Kidney (tissue), 14 donors: Measurements from ENCODE around the gene TOR1AIP2. TPM values are rescaled to one million over a fixed set of nuclear protein-coding genes. Genes with fewer than 3 reads are reported as not detected.

ENCODE experiments used
- DNase-seq, 5 donors: peaks; one replicate each; pipeline ENCODE4 v3.0.0-alpha.2; 2013 to 2020
- FAIRE-seq: peaks from 2 replicates; lab custom pipeline; 2012; peaks lifted over from hg19 to GRCh38; lab: Jason Lieb, UNC
- H3K27ac ChIP-seq, 2 donors: one replicate each; pipeline ENCODE4 v1.7.0; 2013; ENCODE audit warnings: low read depth in 2 of 2, low read length in 2 of 2, inconsistent platforms in 1 of 2
- H3K27me3 ChIP-seq: one replicate; pipeline ENCODE4 v1.7.1; 2013; ENCODE audit warnings: low read length, inconsistent platforms; ENCODE audit not compliant: control insufficient read depth, insufficient read depth
- H3K36me3 ChIP-seq, 3 donors: one replicate each; pipeline versions ENCODE4 v1.7.0 to v1.7.1; 2013; ENCODE audit warnings: low read length in 3 of 3, control low read depth in 1 of 3, inconsistent platforms in 1 of 3; ENCODE audit not compliant: insufficient read depth in 3 of 3, control insufficient read depth in 2 of 3
- H3K4me1 ChIP-seq, 3 donors: one replicate each; pipeline versions ENCODE4 v1.7.0 to v1.7.1; 2013; ENCODE audit warnings: low read length in 3 of 3, inconsistent platforms in 1 of 3, low read depth in 1 of 3; ENCODE audit not compliant: control insufficient read depth in 2 of 3, insufficient read depth in 2 of 3
- H3K4me3 ChIP-seq, 3 donors: one replicate each; pipeline versions ENCODE4 v1.7.0 to v1.8.1; 2013; ENCODE audit warnings: low read length in 3 of 3, control low read depth in 1 of 3, inconsistent platforms in 1 of 3
- H3K9ac ChIP-seq, 3 donors: one replicate each; pipeline versions ENCODE4 v1.7.0 to v1.7.1; 2013; ENCODE audit warnings: low read length in 3 of 3, control low read depth in 1 of 3, inconsistent platforms in 1 of 3
- H3K9me3 ChIP-seq, 3 donors: one replicate each; pipeline versions ENCODE4 v1.7.0 to v1.7.1; 2013; ENCODE audit warnings: low read length in 3 of 3, control low read depth in 1 of 3, inconsistent platforms in 1 of 3; ENCODE audit not compliant: control insufficient read depth in 2 of 3, insufficient read depth in 1 of 3
- CTCF ChIP-seq: IDR thresholded peaks from 3 replicates; pipeline ENCODE4 v1.5.1; 2012; ENCODE audit warnings: mild to moderate bottlenecking, moderate library complexity, borderline replicate concordance; ENCODE audit not compliant: insufficient read depth; ENCODE audit errors: extremely low read depth
- intact Hi-C: fragments of 100-400 bp; cut with DNase I; formaldehyde crosslinking; loops from one replicate; pipeline ENCODE4 v1.11.1; 2022
- polyA plus RNA-seq: library from polyadenylated mRNA; stranded (reverse); fragments of 350-450 nt; fragmentation: Illumina TruSeq; extraction: RNeasy Lipid Tissue Mini Kit (QIAGEN cat#74804); gene quantifications from one replicate; pipeline ENCODE4 v1.2.3, GENCODE V29; 2014; ENCODE audit warnings: low read depth, low replicate concordance; ENCODE audit not compliant: insufficient read depth
- total RNA-seq: library from RNA; stranded (reverse); fragmentation: NEBNext Ultra II Directional; extraction: Animal tissue kit (Norgen Biotek cat#: 25700); gene quantifications from one replicate; pipeline ENCODE4 v1.2.1, GENCODE V29; 2021
- donor health status: control.
- donor health status: control.
- donor health status: control.
- donor health status: control.
- donor health status: control.
- donor health status: DM: yes; HTN: yes; CAD: no.
- donor health status: Normal renal cell carcinoma (clear cell type).

The TOR1AIP2 gene
- total and polyA plus RNA-seq, 2 donors from 2014 or later = 13.1 to 80.5 TPM

GRCh38 chr1:179808503-179808902, 69.1 kb downstream of the TOR1AIP2 start:
- FAIRE-seq (no peak), DNase-seq (no peak)
- Histone ChIP-seq H3K9me3 (no peaks in the 10 kb centered on the region), H3K27me3 (no peaks in the 10 kb centered on the region), H3K4me3 (no peak overlapping the region), H3K4me1 (no peaks in the 10 kb centered on the region), H3K9ac (no peak overlapping the region), H3K27ac (no peak overlapping the region), H3K36me3 (no peaks in the 10 kb centered on the region)
- intact Hi-C loops = no loop called here
- no peak for TF ChIP-seq CTCF

- TF ChIP-seq CTCF = no peak
These were observed 69.7 kb downstream of the TOR1AIP2 start for GRCh38 chr1:179807691-179808485.

GRCh38 chr1:179807291-179807690, 70.3 kb downstream of the TOR1AIP2 start:
- Histone ChIP-seq H3K4me1 (no peaks in the 10 kb centered on the region), H3K27me3 (no peaks in the 10 kb centered on the region), H3K27ac (no peak overlapping the region), H3K36me3 (no peaks in the 10 kb centered on the region), H3K9ac (no peak overlapping the region), H3K9me3 (no peaks in the 10 kb centered on the region), H3K4me3 (no peak overlapping the region)
- no peak for FAIRE-seq
- intact Hi-C loops = no loop called here
- TF ChIP-seq CTCF = no peak
- DNase-seq = peak in 1 of 5 donors; percentile 37

More at GRCh38 chr1:179807691-179808485, 69.7 kb downstream of the TOR1AIP2 start:
- H3K4me1 ChIP-seq = no peaks in the 10 kb centered on the region
- H3K27ac ChIP-seq = no peak overlapping the region
- H3K27me3 ChIP-seq = no peaks in the 10 kb centered on the region
- intact Hi-C loops = no loop called here
- no peak overlapping the region for H3K9ac ChIP-seq
- DNase-seq (no peak), FAIRE-seq (no peak)
- H3K9me3 ChIP-seq = no peaks in the 10 kb centered on the region
- H3K4me3 ChIP-seq = no peak overlapping the region
- no peaks in the 10 kb centered on the region for H3K36me3 ChIP-seq
